GM12878 (cell line): Measurements from ENCODE around the gene ACTL10. TPM values are rescaled to one million over a fixed set of nuclear protein-coding genes. Genes with fewer than 3 reads are reported as not detected.

Experiments used
- ATAC-seq: fragments of 200-7000 bp; cut with Tn5 transposase; 3 replicates; pipeline ENCODE4 v1.9.1; 2020; ENCODE audit warnings: mild to moderate bottlenecking, moderate library complexity
- BruUV-seq: library from RNA; stranded (reverse); fragments of 400-500 nt; replicated peaks from 2 replicates; lab custom pipeline; 2021; lab: Mats Ljungman, UMichigan
- CTCF ChIA-PET: fragments of 300-600 bp; sonication (Branson Sonifier 250); formaldehyde crosslinking; extraction: SDS; loops from one replicate; lab custom pipeline; 2021; ENCODE audit warnings: inconsistent platforms; lab: Yijun Ruan, JAX
- POLR2A ChIA-PET: fragments of 350-600 bp; formaldehyde crosslinking; extraction: SDS; loops from one replicate; lab custom pipeline; 2021; ENCODE audit warnings: inconsistent platforms; lab: Charles Lee
- RAD21 ChIA-PET: fragments of 300-600 bp; sonication (Branson Sonifier 250); formaldehyde crosslinking; loops from one replicate; lab custom pipeline; 2023; ENCODE audit warnings: antibody characterized with exemption; ENCODE audit not compliant: unreplicated experiment; lab: Charles Lee
- SMC1A ChIA-PET: fragments of 300-600 bp; sonication (Branson Sonifier 250); formaldehyde crosslinking; loops from one replicate; lab custom pipeline; 2023; ENCODE audit not compliant: unreplicated experiment, uncharacterized antibody; lab: Charles Lee
- DNase-seq: peaks from one replicate; pipeline ENCODE4 v3.0.0-alpha.2; 2011; ENCODE audit warnings: low read depth, low spot score
- FAIRE-seq: peaks from 3 replicates; lab custom pipeline; 2011; peaks lifted over from hg19 to GRCh38; lab: Jason Lieb, UNC
- H2AFZ ChIP-seq: 2 replicates; pipeline ENCODE4 v1.6.0; 2011; ENCODE audit warnings: low read depth, low read length, control low read depth; ENCODE audit not compliant: control insufficient read depth
- H3K27ac ChIP-seq: 2 replicates; pipeline ENCODE4 v1.5.1; 2011; ENCODE audit warnings: control low read depth; ENCODE audit not compliant: control insufficient read depth, insufficient read depth
- H3K27me3 ChIP-seq, 2 experiments: replicated peaks in 1 of 2; 2 replicates each; pipeline versions ENCODE4 v1.6.0 to v1.6.1; 2011; ENCODE audit warnings: low read length in 1 of 2; ENCODE audit not compliant: control insufficient read depth in 2 of 2, insufficient read depth in 2 of 2
- H3K36me3 ChIP-seq, 2 experiments: 2 replicates each; pipeline ENCODE4 v1.5.1; 2011; ENCODE audit warnings: low read length in 1 of 2; ENCODE audit not compliant: control insufficient read depth in 2 of 2, insufficient read depth in 2 of 2
- H3K4me1 ChIP-seq: 2 replicates; pipeline ENCODE4 v1.6.1; 2011; ENCODE audit warnings: mild to moderate bottlenecking, low read length, moderate library complexity, mixed read lengths; ENCODE audit not compliant: control insufficient read depth, insufficient read depth
- H3K4me2 ChIP-seq: 2 replicates; pipeline ENCODE4 v1.6.0; 2011; ENCODE audit warnings: control low read depth; ENCODE audit not compliant: control insufficient read depth, insufficient read depth
- H3K4me3 ChIP-seq: fragments of 200-600 bp; sonication (generic); 2 replicates; pipeline ENCODE4 v1.5.1; 2016
- H3K79me2 ChIP-seq: 2 replicates; pipeline ENCODE4 v1.6.0; 2011; ENCODE audit warnings: low read length; ENCODE audit not compliant: control insufficient read depth, insufficient read depth
- H3K9ac ChIP-seq: 2 replicates; pipeline ENCODE4 v1.8.0; 2011; ENCODE audit warnings: low read length, control low read depth, mixed read lengths; ENCODE audit not compliant: control insufficient read depth, insufficient read depth
- H3K9me3 ChIP-seq: replicated peaks from 3 replicates; pipeline ENCODE4 v1.5.1; 2011; ENCODE audit warnings: mild to moderate bottlenecking, low read length; ENCODE audit not compliant: control insufficient read depth, insufficient read depth
- H4K20me1 ChIP-seq: 2 replicates; pipeline ENCODE4 v1.6.0; 2011; ENCODE audit not compliant: control insufficient read depth, insufficient read depth
- ATF2 ChIP-seq: IDR thresholded peaks from 2 replicates; pipeline ENCODE4 v1.6.1; 2012; ENCODE audit warnings: low read length, inconsistent platforms
- BACH1 ChIP-seq: fragments of 450-650 bp; IDR thresholded peaks from 2 replicates; pipeline ENCODE4 v1.6.1; 2017; ENCODE audit warnings: mild to moderate bottlenecking, borderline replicate concordance
- KLF5 ChIP-seq: fragments of 450-650 bp; IDR thresholded peaks from 2 replicates; pipeline ENCODE4 v1.6.1; 2014; ENCODE audit warnings: mild to moderate bottlenecking; ENCODE audit not compliant: partially characterized antibody
- NFIC ChIP-seq: IDR thresholded peaks from 2 replicates; pipeline ENCODE4 v1.6.1; 2012; ENCODE audit warnings: low read depth, mild to moderate bottlenecking, inconsistent platforms, low read length, moderate library complexity
- PRDM15 ChIP-seq: fragments of 450-650 bp; formaldehyde crosslinking; IDR thresholded peaks from 2 replicates; pipeline ENCODE4 v1.4.0; 2020; ENCODE audit warnings: mild to moderate bottlenecking, moderate library complexity
- RFX5 ChIP-seq: IDR thresholded peaks from 2 replicates; pipeline ENCODE4 v1.6.1; 2011; ENCODE audit warnings: low read depth, low read length, improper control_type of control experiment
- SIN3A ChIP-seq: IDR thresholded peaks from 2 replicates; pipeline ENCODE4 v1.6.1; 2012; ENCODE audit warnings: low read depth, low read length, improper control_type of control experiment
- YBX1 ChIP-seq: fragments of 450-650 bp; IDR thresholded peaks from 2 replicates; pipeline ENCODE4 v1.6.1; 2016; ENCODE audit warnings: antibody characterized with exemption
- ZNF687 ChIP-seq: fragments of 450-650 bp; IDR thresholded peaks from 2 replicates; pipeline ENCODE4 v1.6.1; 2017; ENCODE audit warnings: mild to moderate bottlenecking, moderate library complexity
- WGBS: methylation state at CpG from one replicate; pipeline ENCODE4 v1.1.6; 2016; ENCODE audit warnings: low lambda C conversion rate; ENCODE audit not compliant: insufficient replicate concordance, insufficient coverage; ENCODE audit errors: missing lambda C conversion rate; 5-methylcytosine and 5-hydroxymethylcytosine counted together
- in situ Hi-C: fragments of 300-500 bp; cut with MboI; formaldehyde crosslinking; loops from 9 replicates; pipeline ENCODE4 v1.14.3; 2018; ENCODE audit warnings: mixed read lengths
- intact Hi-C: fragments of 100-400 bp; cut with micrococcal nuclease; formaldehyde crosslinking; loops from one replicate; pipeline ENCODE4 v1.14.2; 2022; ENCODE audit not compliant: unreplicated experiment
- polyA plus RNA-seq, 11 experiments: library from polyadenylated mRNA; depleted of rRNA in 4 of 11; unstranded in 6 of 11; stranded (reverse) in 5 of 11; fragments of >200 nt; fragmentation: Nextera tagmentation in 4 of 11; fragmentation: Illumina TruSeq in 1 of 11; extraction: Ambion mirVana in 4 of 11; extraction: Trizol in 1 of 11; gene quantifications; 1 replicate in 1 of 11; 2 replicates in 10 of 11; pipeline versions ENCODE4 v1.2.1 to v1.2.3, GENCODE V29; 2011 to 2016; ENCODE audit warnings: inconsistent platforms in 2 of 11, missing spikeins in 2 of 11, low read depth in 1 of 11
- total RNA-seq, 4 experiments: library from RNA; depleted of rRNA in 3 of 4; stranded (reverse); fragments of >200 nt in 3 of 4; fragmentation: Illumina TruSeq in 1 of 4; extraction: Trizol in 1 of 4; gene quantifications; 2 replicates each; pipeline versions ENCODE4 v1.2.1 to v1.2.3, GENCODE V29; 2013 to 2021

Gene ACTL10
- total and polyA plus RNA-seq, 10 of the 15 experiments (the other 5 are each of a cell fraction or from before 2014, with no cell fraction given) = 0.12 to 5.0 (median 0.89) TPM

- Histone ChIP-seq H3K36me3 (no peaks in the 10 kb centered on the region), H4K20me1 (no peaks in the 10 kb centered on the region), H3K4me1 (no peaks in the 10 kb centered on the region), H3K4me3 (no peak overlapping the region), H3K27ac (no peak overlapping the region), H3K79me2 (no peaks in the 10 kb centered on the region), H3K9me3 (no peaks in the 10 kb centered on the region), H2AFZ (no peak overlapping the region), H3K4me2 (no peak overlapping the region), H3K9ac (no peak overlapping the region), H3K27me3 (no peaks in the 10 kb centered on the region)
- ChIA-PET RAD21 (no interaction called here), CTCF (no interaction called here), POLR2A (interaction anchor here (0.6 kb wide), 1 partner anchor 262 kb away, joined by 3 read pairs; no protein-coding TSS in a partner anchor), SMC1A (no interaction called here)
- in situ Hi-C loops = no loop called here
- ATAC-seq (no peak), DNase-seq (no peak), FAIRE-seq (no peak)
- WGBS = 72% methylated on average over 4 of the region's 4 CpGs
- intact Hi-C loops = no loop called here
- BruUV-seq = no TSS peak
- TF ChIP-seq KLF5 (no peak), SIN3A (no peak), BACH1 (no peak), RFX5 (no peak), ATF2 (no peak), NFIC (no peak), PRDM15 (CRISPR knock-in tag) (no peak), YBX1 (no peak), ZNF687 (no peak)
Observed at GRCh38 chr20:33696448-33696847, 29.7 kb downstream of the ACTL10 start.
